PFSK-1 (cell line): ENCODE measurements around the gene FDXR.

Experiments used
- FOXP2 ChIP-seq: optimal IDR thresholded peaks from 2 replicates; pipeline ENCODE3; 2011; ENCODE audit warnings: borderline replicate concordance, control low read depth, inconsistent platforms; ENCODE audit not compliant: insufficient read depth; ENCODE audit errors: extremely low read length, extremely low read depth
- POLR2AphosphoS5 ChIP-seq: IDR thresholded peaks from 2 replicates; pipeline ENCODE4 v1.6.1; 2012; ENCODE audit warnings: low read depth, mild to moderate bottlenecking, control low read depth, low read length, moderate library complexity
- SIN3A ChIP-seq: IDR thresholded peaks from 2 replicates; pipeline ENCODE4 v1.6.1; 2012; ENCODE audit warnings: mild to moderate bottlenecking, low read length, moderate library complexity, borderline replicate concordance; ENCODE audit not compliant: insufficient read depth
- TAF1 ChIP-seq: IDR thresholded peaks from 2 replicates; pipeline ENCODE4 v1.6.1; 2012; ENCODE audit warnings: low read length, control low read depth, borderline replicate concordance; ENCODE audit not compliant: insufficient read depth
- TF ChIP-seq, protein P1 (sequence below), 2 experiments: IDR thresholded peaks; 2 replicates each; pipeline versions ENCODE4 v1.6.1 to v1.8.0; 2011 to 2012; ENCODE audit warnings: low read depth in 2 of 2, low read length in 2 of 2, control low read depth in 1 of 2, inconsistent platforms in 1 of 2, mild to moderate bottlenecking in 1 of 2, moderate library complexity in 1 of 2; ENCODE audit not compliant: insufficient read depth in 1 of 2

FDXR gene

DNA sequence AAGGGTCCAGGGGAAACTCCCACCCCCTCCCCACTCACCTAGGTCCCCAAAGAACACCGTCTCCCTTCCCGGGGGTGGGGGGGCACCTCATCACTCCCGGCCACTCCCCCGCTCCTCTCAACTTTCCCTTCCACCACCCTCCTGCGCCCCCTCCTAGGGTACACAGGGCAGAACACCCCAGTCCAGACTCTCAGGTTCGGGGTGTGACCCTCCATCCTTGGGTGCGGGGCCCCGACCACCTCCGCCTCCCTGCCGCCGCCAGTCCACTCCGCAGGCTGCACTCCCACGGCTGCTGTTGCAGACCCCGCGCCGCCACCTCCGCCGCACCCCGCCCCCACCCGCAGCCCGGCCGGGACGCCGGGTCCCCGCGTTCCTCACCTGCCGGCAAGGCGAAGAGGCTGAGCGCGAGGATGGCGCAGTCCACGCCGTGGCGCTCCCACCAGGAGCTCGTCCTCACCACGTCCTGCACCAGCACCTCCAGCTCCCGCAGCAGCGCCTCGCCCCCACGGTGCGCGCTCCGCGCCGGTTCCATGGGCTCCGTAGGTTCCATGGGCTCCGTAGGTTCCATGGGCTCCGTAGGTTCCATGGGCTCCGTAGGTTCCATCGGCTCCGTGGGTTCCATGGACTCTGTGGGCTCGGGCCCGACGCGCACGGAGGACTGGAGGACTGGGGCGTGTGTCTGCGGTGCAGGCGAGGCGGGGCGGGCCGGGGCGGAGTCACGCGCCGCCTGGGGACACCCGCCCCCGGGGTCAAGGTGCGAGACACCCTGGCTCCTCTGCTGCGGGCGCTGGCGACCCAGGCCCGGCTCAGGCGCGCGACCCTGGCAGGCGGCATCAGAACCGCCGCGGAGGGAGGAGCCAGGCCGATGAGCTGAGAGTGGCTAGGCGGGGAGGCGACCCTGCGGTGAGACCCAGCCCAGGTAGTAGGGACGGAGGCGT, 20.4 kb upstream of the FDXR start, which contains the start of gene FADS6:
FADS6 (minus strand) TSS at position 660 of the 938 bp plus-strand sequence; CDS start at position 622, 38 bp downstream.
- TF ChIP-seq SIN3A (no peak), FOXP2 (no peak), POLR2AphosphoS5 (no peak), TAF1 (no peak)
- TF ChIP-seq, protein P1, sequence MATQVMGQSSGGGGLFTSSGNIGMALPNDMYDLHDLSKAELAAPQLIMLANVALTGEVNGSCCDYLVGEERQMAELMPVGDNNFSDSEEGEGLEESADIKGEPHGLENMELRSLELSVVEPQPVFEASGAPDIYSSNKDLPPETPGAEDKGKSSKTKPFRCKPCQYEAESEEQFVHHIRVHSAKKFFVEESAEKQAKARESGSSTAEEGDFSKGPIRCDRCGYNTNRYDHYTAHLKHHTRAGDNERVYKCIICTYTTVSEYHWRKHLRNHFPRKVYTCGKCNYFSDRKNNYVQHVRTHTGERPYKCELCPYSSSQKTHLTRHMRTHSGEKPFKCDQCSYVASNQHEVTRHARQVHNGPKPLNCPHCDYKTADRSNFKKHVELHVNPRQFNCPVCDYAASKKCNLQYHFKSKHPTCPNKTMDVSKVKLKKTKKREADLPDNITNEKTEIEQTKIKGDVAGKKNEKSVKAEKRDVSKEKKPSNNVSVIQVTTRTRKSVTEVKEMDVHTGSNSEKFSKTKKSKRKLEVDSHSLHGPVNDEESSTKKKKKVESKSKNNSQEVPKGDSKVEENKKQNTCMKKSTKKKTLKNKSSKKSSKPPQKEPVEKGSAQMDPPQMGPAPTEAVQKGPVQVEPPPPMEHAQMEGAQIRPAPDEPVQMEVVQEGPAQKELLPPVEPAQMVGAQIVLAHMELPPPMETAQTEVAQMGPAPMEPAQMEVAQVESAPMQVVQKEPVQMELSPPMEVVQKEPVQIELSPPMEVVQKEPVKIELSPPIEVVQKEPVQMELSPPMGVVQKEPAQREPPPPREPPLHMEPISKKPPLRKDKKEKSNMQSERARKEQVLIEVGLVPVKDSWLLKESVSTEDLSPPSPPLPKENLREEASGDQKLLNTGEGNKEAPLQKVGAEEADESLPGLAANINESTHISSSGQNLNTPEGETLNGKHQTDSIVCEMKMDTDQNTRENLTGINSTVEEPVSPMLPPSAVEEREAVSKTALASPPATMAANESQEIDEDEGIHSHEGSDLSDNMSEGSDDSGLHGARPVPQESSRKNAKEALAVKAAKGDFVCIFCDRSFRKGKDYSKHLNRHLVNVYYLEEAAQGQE (IDR thresholded peaks at IDR 0.05; ENCODE audit: insufficient read depth in 1 of 2, low read depth in 2 of 2, low read length in 2 of 2) = no peak

- TF ChIP-seq TAF1 (no peak), SIN3A (no peak), FOXP2 (no peak), POLR2AphosphoS5 (no peak)
- TF ChIP-seq, protein P1 (IDR thresholded peaks at IDR 0.05; ENCODE audit: insufficient read depth in 1 of 2, low read depth in 2 of 2, low read length in 2 of 2) = no peak
Measured at GRCh38 chr17:74892013-74892841, 19.4 kb upstream of the FDXR start.

GRCh38 chr17:74890554-74890953, 17.8 kb upstream of the FDXR start:
- TF ChIP-seq, protein P1 (IDR thresholded peaks at IDR 0.05; ENCODE audit: insufficient read depth in 1 of 2, low read depth in 2 of 2, low read length in 2 of 2) = no peak
- TF ChIP-seq FOXP2 = no peak

GRCh38 chr17:74888469-74888868, 15.7 kb upstream of the FDXR start:
- TF ChIP-seq POLR2AphosphoS5 = no peak
- no peak for TF ChIP-seq SIN3A
- no peak for TF ChIP-seq FOXP2
- TF ChIP-seq, protein P1 (IDR thresholded peaks at IDR 0.05; ENCODE audit: insufficient read depth in 1 of 2, low read depth in 2 of 2, low read length in 2 of 2) = no peak
- TF ChIP-seq TAF1 = no peak
